GM21717 (cell line): ENCODE results near the gene ZNF865.

ENCODE experiments used
- ATAC-seq: cut with Tn5 transposase; IDR thresholded peaks from one replicate; pipeline ENCODE4 v1.9.1; 2021; ENCODE audit warnings: mild to moderate bottlenecking, moderate library complexity; ENCODE audit not compliant: unreplicated experiment

The ZNF865 gene

GRCh38 chr19:55643887-55644176, 38.4 kb downstream of the ZNF865 start:
- ATAC-seq = no peak

GRCh38 chr19:55644191-55644833, 38.9 kb downstream of the ZNF865 start:
- no peak for ATAC-seq

- no peak for ATAC-seq
These were observed 39.5 kb downstream of the ZNF865 start for GRCh38 chr19:55644842-55645511.

DNA sequence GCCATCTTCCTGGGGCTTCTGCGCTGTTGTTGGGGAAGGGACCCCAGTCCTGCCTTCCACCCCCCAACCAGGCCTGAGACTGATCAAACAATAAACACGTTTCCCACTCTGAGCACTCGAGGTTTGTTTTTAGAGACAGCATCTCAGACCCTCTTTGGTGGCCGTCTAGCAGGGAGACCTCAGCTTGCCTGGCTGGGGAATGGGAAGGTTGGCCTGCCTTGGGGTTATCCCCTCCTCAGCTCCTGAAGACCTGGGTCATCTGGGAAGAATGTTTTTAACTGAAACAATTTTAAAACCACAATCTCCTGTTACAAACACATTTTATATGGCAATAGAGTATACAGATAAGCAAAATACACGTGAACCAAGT, 40.0 kb downstream of the ZNF865 start:
- no peak for ATAC-seq

DNA sequence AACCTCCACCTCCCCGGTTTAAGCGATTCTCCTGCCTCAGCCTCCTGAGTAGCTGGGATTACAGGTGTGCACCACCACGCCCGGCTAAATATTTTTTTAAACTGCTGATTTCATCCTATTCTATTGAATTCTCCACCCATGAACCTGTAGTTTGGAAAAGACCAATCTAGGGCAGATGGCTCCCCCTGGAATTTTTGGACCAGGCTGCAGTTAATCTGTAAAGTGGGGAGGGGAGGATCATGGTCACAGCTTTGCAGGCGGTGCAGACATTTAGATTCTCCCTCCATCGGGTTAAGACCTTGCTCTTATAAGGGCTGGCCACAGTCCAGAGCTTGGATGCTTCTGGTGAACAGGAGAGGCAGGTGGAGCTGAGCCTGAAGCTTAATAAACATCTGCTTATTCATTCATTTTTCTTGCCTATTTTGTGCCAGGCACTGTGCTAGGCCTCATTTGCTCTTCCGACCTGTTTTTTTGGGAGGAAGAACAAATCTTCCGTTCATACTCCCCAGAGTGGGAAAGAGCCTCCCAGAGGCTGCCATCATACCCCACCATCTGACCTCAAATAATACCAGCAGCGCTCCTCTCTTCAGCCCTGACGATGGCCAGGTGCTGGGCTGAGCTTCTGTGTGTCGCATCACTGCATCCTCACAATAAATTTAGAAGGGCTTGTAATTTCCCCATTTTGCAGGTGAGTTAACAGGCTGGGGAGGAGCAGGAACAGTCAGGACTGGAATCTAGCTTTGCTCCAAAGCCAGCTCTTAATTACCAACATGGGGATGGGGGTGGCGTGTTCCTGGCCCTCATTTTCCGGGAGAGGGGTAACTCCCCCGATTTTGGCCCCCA, 41.7 kb downstream of the ZNF865 start:
- no peak for ATAC-seq

GRCh38 chr19:55647732-55648584, 42.5 kb downstream of the ZNF865 start, which contains the start of gene CCDC106:
TSS of gene CCDC106 (plus strand) at chr19:55648212. CDS start at chr19:55649047, 835 bp downstream.
- no peak for ATAC-seq

DNA sequence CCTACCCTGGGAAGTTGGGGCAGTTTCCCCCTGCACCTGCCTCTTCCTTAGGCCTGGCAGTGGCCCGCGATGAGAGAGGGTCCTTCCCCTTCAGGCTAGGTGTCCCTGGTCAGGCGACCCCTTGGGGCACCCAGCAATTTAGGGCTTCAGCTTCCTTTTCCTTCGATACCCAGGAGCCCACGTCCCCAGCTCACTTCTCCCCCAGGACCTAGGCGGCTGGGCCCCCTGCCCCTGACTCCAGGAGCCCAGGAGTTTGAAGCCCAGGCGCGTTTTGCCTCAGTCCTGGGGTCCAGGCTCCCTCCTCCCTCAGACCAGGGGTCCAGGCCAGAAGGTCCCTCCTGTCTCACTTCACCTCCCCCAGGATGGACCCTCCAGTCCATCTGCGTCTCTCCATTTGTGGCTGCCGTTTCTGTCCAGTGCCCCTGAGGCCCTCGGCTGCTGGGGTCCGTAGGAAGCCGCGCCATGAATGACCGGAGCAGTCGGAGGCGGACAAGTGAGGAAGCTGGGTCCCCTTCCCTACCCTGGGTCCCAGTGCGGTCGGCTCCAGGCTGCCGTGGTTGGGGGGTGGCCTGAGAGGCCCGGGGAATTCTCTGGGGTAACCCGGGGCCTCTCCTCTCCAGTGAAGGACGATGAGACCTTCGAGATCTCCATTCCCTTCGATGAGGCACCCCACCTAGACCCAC, 43.3 kb downstream of the ZNF865 start:
- no peak for ATAC-seq

DNA sequence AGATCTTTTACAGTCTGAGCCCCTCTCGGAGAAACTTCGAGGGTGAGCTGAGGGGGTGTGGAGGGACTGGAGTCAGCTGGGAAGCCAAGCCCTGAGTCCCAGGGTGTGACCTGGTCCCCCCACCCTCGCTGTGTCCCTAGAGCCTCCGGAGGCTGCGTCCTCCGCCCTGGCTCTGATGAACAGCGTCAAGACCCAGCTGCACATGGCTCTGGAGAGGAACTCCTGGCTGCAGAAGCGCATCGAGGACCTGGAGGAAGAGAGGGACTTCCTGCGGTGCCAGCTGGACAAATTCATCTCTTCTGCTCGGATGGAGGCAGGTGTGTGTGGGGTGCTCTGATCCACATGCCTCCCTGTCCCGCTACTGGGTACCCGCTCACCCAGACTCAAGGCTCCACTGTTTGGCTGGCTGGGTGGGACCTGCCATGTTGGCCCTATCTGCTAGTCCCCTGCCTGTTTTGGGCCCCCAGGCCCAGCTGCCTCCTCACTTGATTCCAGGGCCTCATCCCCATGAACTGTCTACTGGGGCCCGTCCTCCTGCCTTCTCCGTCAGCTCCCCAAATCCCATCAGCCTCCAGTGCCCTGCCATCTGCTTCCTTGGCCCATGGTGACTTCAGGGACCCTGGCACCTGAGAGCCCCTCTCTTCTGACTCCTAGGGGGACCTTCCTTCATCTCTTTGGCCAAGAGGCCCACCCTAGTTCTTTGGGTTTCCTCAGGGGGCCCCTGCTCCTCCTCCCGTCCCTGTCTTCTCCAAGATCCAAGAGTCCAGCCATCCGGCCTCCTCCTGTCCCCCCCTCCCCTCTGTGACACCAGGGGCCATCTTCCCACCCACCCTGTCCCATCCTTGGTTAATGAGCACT, 44.0 kb downstream of the ZNF865 start:
- ATAC-seq = no peak

DNA sequence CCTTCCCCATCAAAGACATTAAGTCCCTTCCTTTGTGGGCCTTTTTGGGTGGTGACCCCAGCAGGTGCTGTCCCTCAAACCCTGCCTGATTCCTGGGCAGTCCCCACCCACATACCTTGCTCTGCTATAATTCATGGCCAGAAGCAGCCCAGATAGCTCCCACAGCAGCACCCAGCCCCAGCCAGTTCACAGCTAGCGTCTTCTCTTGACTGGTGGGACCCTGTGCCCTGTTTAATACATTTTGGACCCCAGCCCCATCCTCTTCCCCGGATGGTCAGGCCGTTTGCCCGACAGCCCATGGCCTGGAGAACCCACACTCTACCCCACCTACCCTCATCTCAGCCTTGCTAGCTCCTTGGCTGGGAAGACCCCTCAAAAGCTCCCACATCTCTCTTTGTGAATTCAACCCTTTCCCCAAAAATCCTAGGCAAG, 44.7 kb downstream of the ZNF865 start:
- no peak for ATAC-seq

- ATAC-seq = no peak
These were observed 45.3 kb downstream of the ZNF865 start for GRCh38 chr19:55650602-55651230.

DNA sequence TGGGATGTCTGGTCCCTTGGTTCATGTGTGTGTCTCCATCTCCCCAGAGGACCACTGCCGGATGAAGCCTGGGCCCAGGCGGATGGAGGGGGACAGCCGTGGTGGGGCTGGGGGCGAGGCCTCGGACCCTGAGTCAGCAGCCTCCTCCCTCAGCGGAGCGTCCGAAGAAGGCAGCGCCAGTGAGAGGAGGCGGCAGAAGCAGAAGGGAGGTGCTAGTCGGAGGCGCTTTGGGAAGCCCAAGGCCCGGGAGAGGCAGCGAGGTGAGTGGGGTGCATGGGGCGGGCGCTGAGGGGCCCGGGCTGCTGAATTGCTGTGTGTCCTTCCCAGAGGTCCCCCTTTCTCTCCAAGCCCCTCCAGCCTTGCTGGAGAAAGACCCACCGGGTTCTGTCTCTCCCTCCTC, 45.8 kb downstream of the ZNF865 start:
- ATAC-seq = no peak

- ATAC-seq = no peak
These were observed 47.1 kb downstream of the ZNF865 start for GRCh38 chr19:55652311-55653128.

- ATAC-seq = peak; percentile 32
These were observed 48.3 kb downstream of the ZNF865 start for GRCh38 chr19:55653651-55654322.

GRCh38 chr19:55654323-55654867, 48.9 kb downstream of the ZNF865 start:
- peak; percentile 47 for ATAC-seq

DNA sequence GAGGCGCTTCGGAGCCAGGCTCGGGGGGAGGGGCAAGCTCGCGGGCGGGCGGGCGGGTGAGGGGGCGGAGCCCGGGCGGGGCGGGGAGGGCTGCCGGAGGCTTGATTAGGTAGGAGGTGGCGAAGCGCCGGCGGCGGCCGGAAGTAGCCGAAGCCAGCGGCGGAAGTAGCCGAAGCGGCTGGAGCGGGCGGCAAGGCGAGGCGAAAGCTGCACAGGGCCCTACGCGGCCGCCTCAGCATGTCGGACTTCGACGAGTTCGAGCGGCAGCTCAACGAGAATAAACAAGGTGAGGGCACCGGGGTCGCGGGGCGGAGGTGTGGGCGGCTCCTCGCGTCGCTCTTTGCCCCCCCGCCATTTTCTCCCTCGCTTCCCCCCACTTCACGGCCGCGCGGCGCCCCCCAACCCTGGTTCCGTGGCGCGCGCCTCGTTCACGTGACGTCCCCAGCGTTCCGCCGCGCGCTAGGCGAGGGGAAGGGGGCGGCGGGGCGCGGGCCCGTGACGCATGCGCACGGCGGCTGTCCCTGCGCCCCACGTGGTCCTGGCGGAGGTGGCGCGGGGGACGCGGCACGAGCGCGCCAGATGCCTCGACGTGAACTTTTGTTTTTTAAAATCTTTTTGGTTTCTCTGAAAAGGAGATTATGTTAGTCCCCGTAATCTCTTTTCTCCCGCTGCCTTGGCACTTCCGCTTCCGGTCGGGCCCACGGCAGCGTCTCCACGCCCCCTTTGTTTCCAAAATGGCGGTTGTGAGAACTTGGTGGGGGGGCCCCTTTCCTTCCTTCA, 49.6 kb downstream of the ZNF865 start, which contains the start of gene U2AF2:
U2AF2 (plus strand) TSS at position 168 of the 780 bp plus-strand sequence; CDS start at position 238, 70 bp downstream.
- peak; percentile 25 for ATAC-seq

DNA sequence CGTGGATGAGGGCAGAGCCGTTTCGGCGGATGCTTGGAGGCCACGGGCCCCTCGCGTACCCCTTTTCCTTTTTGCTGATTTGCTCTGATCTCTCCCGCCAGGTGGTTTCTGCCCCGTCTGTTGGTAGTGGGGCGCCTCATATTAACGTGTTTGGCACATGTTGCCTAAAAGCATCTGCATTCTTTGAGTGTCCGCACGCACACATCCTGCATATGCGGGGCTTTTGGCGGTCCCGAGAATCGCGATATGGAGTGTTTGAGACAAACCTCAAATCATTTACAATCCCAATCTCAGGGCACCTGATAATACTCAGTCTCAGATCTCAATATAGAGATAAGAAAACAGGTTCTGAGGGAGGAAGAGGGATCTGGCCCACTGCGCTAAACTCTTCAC, 50.2 kb downstream of the ZNF865 start:
- no peak for ATAC-seq
